NCI-H526 (cell line): ENCODE results near the gene TSFM.
A peak's percentile ranks its signal among the peaks of the same experiment; 100 is the strongest.
"Not testable (repeated sequence)": the region's sequence is repeated elsewhere in the genome, so short reads cannot be mapped to it uniquely, and the experiment has no call there.

ENCODE experiments used
- DNase-seq, 2 experiments: peaks; one replicate each; lab custom pipeline; 2025; lab: John Stamatoyannopoulos, UW

Gene TSFM

DNA sequence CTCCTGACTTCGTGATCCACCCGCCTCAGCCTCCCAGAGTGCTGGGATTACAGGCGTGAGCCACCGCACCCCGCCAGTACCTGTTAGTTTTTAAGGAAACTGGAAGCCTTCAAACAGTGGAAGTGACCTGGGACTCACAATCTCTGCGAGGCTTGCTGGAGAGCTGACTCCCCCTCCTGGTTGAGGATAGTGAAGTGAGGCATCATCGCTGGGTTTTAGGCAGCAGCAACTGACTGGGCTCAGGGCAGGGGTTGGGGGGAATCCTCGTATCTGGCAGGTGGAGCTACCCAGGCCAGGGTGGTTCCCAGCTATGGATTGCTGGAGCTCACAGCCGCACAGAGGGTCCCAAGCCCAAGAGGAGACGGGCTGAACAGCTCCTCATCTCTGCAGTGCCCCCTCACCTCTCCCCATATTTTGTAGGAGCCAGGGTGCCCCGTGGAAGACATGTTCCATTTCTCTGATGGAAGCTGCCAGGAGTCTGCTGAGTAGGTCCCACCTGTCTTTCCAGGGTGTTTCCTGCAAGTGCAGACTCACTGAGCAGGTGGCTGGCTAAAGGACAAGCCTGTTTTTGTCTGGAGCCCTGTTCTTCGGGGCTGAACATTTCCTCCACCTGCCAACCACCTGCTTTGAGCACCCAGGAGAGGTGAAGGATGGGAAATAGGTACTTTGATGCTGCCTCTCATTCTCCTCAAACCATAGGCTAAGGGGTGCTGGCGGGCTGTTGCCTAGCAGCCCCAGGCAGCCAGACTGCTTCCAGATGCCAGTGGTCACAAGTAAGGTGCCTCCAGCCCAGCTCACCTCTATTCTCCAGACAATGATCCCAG is 32.8 kb downstream of the TSFM start:
- DNase-seq, result peak; percentile 13 to 23

DNA sequence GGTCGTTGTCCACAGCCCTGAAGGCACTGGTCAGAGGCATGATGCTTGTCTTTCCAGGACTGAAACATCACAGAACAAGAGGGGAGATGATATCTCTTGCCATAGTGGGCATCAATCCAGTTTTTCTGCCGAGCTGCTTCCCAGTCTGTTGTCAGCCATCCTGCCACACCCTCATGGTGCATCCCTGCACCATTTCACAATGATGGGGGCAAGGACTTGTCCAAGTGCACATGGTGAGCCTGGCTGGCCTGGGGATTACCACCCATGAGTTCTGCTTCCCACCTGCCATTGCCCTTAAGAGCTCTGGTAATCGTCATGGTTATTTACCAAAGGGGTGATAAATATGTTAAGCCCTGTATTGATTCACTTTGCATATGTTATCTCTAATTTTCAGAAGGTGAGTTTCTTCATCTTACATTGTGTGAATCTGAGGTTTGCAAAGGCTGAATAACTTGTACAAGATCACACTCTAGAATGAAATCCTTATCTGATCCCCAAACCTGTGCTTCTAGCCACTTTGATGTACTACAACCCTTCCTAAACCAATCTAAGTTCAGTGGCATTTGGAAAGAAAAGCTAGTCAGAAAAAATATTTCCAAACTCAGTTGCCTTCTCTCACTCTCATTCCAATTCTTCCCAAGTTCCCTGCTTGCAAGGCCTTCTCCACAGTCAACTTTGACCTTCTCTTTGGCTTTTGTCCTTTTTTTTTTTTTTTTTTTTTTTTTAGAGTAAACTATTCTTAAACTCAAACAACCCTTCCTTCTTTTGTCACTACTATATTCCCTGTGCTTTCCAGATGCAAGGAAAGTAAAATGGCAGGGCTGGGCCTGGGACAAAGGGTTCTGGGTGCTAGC is 33.6 kb downstream of the TSFM start:
- DNase-seq, result no peak

DNA sequence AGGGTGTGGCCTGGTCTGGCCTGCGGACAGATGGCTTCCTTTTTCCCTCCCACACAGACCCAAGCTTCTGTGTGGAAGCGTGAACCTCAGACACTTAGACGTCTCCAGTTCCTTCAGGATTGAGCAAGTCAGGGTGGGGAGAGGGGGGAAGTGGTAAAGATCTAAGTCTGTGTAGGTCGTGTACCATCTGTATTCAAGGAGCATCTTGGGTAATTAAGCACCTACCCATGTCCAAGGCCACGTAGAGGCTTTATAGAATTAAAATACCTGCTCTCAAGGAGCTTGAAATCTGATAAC is 34.2 kb downstream of the TSFM start:
- peak in 1 of 2 experiments; percentile 37 for DNase-seq

DNA sequence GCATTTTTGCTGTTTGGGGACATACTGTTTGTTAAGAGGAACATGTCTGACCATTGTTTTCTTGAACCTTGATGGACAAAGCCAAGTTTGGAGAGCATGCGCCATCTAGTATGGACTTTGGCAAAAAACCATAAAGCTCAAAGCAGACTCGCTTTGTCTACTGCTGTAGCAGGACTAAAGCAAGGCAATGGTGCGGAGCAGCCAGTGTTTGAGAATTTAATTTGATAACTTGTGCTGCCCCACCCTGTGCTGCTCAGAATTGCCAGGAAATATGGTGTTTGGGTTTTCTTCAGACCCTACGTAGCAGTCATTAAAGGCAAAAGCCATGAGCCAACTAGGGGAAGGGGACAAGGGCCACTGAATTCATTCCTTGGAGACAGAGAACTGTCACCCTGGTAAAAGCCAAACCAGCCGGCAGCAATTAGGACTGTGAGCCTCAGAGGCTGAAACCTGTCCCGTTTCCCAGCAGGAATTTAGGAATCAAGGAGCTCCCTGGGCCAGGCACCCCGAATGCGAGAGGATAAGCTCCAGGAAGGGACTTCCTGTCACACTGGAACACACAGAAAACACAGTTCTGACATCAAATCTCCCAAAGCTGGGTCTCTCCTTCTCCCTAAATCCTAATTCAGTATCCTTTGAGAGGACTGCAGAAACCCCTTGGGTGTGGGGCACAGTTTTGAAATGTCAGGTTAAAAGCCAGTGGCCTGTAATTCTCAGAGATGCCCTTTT is 34.8 kb downstream of the TSFM start:
- peak in 1 of 2 experiments; percentile 55 for DNase-seq

DNA sequence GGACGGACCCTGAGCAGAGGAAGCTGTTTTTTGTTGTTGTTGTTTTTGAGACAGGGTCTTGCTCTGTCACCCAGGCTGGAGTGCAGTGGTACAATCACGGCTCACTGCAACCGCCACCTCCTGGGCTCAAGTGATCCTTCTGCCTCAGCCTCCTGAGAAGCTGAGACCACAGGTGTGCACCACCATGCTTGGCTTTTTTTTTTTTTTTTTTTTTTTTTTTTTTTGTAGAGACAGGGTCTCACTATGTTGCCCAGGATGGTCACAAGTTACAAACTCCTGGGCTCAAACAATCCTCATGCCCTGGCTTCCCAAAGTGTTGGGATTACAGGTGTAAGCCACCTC is 35.4 kb downstream of the TSFM start:
- DNase-seq, result peak in 1 of 2 experiments; percentile 20

GRCh38 chr12:57820119-57820518 is 37.5 kb downstream of the TSFM start:
- not testable (repeated sequence) for DNase-seq

GRCh38 chr12:57821015-57821414 is 38.4 kb downstream of the TSFM start:
- DNase-seq, result not testable (repeated sequence)

GRCh38 chr12:57821474-57822214 is 39.1 kb downstream of the TSFM start:
- DNase-seq, result no peak

DNA sequence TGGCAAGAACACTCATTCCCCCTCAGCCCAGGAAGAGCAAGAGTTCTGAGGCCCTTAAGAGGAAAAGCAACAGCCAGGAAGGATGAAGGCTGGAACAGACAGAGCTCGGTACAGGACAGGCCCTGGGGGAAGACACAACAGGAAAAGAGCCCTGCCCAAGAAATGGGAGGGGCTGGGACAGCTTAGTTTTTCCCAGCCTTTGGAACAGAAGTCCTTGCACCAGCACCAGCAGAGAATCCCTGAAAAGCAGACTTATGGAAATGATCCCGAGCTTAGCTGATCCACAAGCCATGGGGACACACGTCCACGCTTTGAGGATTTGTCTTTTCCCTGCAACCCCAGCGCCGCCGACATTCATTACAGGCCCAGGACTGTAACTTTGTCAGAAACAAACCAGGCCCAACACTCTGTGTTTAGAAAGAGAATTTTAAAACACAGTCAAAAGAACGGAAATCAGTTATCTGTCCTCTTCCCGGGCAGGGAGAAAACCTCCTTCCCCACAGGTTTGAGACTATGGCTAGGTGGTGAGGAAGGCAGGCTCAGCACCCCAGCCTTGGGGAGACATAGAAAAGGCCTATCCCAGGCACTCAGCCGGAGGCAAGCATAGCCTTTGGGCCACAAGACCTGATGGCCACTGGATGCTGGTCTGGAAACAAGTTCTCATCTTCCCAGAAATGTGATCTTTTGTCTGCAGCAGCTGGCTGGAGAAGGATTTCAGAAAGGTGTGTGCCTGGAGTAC is 40.0 kb downstream of the TSFM start:
- DNase-seq, result no peak

DNA sequence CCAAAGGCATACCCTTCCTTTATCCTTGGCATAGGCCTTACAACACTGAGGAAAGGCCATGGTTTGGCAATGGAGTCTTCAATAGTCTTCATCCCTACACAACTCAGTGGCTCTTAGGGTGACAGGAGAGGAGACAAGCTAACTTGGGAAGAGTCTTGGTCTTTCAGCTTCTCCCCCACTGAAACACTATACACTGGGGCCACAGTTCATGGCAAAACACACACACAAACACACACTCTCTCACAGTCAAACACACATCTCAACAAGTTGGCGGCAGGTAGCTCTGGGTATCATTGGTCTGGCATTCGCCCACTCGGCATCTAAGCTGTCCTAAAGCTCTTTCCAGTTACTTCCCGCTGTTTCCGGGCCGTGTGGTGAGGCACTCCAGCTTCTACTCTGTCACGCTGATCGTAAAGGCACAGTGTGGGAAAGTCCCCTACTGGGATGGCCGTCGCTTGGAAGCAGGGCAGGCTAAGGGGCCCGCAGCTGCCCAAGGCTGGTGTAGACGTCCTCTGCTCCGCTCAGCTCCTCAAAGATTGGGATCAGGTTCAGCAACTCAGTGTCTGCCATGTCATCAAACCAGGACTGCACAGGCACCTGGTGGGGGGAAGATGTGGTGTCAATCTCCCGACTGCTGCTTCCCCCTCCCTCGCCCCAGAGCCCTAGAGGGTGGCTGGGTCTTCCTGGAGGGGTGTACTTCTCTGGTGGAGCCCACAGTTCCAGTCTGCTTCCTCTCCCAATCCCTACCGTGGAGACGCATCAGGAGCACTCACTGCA is 40.7 kb downstream of the TSFM start:
- DNase-seq, result no peak

- no peak for DNase-seq
These were observed 41.5 kb downstream of the TSFM start for GRCh38 chr12:57823908-57824640.

DNA sequence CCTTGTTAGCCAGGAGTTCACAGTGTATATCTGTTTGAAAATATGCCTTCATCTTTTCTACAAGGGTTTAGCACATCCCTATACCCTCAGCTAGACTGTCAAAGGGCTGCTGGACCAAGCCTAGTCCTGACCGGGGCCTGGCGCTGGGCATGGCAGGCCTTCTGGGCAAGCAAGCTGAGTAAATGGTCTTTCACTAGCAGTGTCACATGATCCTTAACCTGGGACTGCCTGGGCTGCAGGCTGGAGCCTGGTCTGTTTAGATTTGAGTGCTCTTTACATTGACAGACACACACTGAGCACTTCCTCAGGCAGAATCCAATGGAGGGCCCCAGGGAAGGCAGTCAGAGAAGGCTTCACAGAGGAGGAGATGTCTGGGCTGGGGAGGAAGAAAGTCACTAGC is 42.9 kb downstream of the TSFM start:
- no peak for DNase-seq

- no peak for DNase-seq
These were observed 43.8 kb downstream of the TSFM start for GRCh38 chr12:57826400-57826799.

DNA sequence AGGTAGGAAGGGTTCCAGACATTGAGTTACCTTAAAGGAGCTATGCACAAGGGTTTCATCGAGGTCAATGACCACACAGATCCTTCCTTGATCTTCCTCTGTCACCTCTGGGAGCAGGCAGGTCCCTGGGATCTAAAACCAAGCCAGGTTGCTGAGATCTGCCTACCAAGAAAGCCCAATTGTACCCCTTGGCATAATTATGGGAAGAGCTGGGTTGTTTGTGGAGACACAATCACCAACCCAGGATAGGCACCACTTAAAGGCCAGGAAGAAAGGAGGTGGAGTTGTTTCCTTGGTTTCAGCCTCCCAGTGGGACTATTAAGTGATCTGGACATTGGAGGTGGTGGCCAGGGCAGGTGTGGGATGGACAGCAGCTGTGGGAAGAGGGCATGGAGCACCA is 44.4 kb downstream of the TSFM start:
- no peak for DNase-seq

- peak; percentile 60 to 75 for DNase-seq
These were observed 46.6 kb downstream of the TSFM start for GRCh38 chr12:57829025-57829777.

GRCh38 chr12:57830393-57830792 is 47.8 kb downstream of the TSFM start:
- DNase-seq, result no peak

GRCh38 chr12:57832966-57833365 is 50.4 kb downstream of the TSFM start:
- DNase-seq, result no peak

- no peak for DNase-seq
These were observed 51.1 kb downstream of the TSFM start for GRCh38 chr12:57833672-57834071.
